GM23338 (cell line): ENCODE measurements around the gene RAD51C. TPM values are rescaled to one million over a fixed set of nuclear protein-coding genes. Genes with fewer than 3 reads are reported as not detected.

Experiments used
- ATAC-seq: fragments of 200-7000 bp; cut with Tn5 transposase; 3 replicates; pipeline ENCODE4 v1.9.1; 2020
- DNase-seq: peaks from one replicate; pipeline ENCODE4 v3.0.0-alpha.2; 2015; ENCODE audit warnings: low spot score
- H2AFZ ChIP-seq: fragments of 200-600 bp; sonication (generic); 2 replicates; pipeline ENCODE4 v1.8.0; 2016; ENCODE audit warnings: antibody characterized with exemption, mild to moderate bottlenecking, moderate library complexity
- H3F3A ChIP-seq: fragments of 200-600 bp; sonication (generic); replicated peaks from 2 replicates; pipeline ENCODE4 v1.8.0; 2017; ENCODE audit warnings: antibody characterized with exemption, mixed run types, low read depth
- H3K27ac ChIP-seq: fragments of 200-600 bp; sonication (generic); 2 replicates; pipeline ENCODE4 v1.6.1; 2016; ENCODE audit warnings: low read depth
- H3K27me3 ChIP-seq: fragments of 200-600 bp; sonication (generic); 2 replicates; pipeline ENCODE4 v1.8.0; 2016; ENCODE audit warnings: mild to moderate bottlenecking, mixed run types, moderate library complexity; ENCODE audit not compliant: insufficient read depth
- H3K36me3 ChIP-seq: fragments of 200-600 bp; sonication (generic); 2 replicates; pipeline ENCODE4 v1.8.0; 2016; ENCODE audit warnings: mild to moderate bottlenecking; ENCODE audit not compliant: insufficient read depth
- H3K4me1 ChIP-seq: fragments of 200-600 bp; sonication (generic); 2 replicates; pipeline ENCODE4 v1.8.0; 2016; ENCODE audit warnings: mild to moderate bottlenecking, moderate library complexity; ENCODE audit not compliant: insufficient read depth
- H3K4me2 ChIP-seq: fragments of 200-600 bp; sonication (generic); 2 replicates; pipeline ENCODE4 v1.7.1; 2017; ENCODE audit warnings: mixed run types
- H3K4me3 ChIP-seq: fragments of 200-600 bp; sonication (generic); 2 replicates; pipeline ENCODE4 v1.6.1; 2016; ENCODE audit warnings: mixed run types
- H3K79me2 ChIP-seq: fragments of 200-600 bp; sonication (generic); replicated peaks from 2 replicates; pipeline ENCODE4 v1.8.0; 2017; ENCODE audit warnings: mild to moderate bottlenecking; ENCODE audit not compliant: insufficient read depth
- H3K9me2 ChIP-seq: fragments of 200-600 bp; sonication (generic); 2 replicates; pipeline ENCODE4 v1.8.0; 2017; ENCODE audit not compliant: insufficient read depth
- H4K20me1 ChIP-seq: fragments of 200-600 bp; sonication (generic); replicated peaks from 2 replicates; pipeline ENCODE4 v1.8.0; 2017; ENCODE audit warnings: mild to moderate bottlenecking; ENCODE audit not compliant: insufficient read depth
- H3K27ac Mint-ChIP-seq: 2 replicates; pipeline ENCODE4 v1.8.0; 2020; ENCODE audit warnings: inconsistent platforms, mild to moderate bottlenecking, moderate library complexity, mixed read lengths
- H3K27me3 Mint-ChIP-seq: 3 replicates; pipeline ENCODE4 v1.8.0; 2022; ENCODE audit warnings: low read depth, mild to moderate bottlenecking, moderate library complexity, mixed read lengths, inconsistent platforms; ENCODE audit not compliant: insufficient read depth, poor library complexity
- H3K36me3 Mint-ChIP-seq: 3 replicates; pipeline ENCODE4 v1.8.0; 2021; ENCODE audit warnings: low read depth, mild to moderate bottlenecking, inconsistent platforms, moderate library complexity, mixed read lengths
- H3K4me1 Mint-ChIP-seq: 3 replicates; pipeline ENCODE4 v1.8.0; 2020; ENCODE audit warnings: mild to moderate bottlenecking, inconsistent platforms, mixed read lengths
- H3K4me3 Mint-ChIP-seq: 3 replicates; pipeline ENCODE4 v1.8.0; 2021; ENCODE audit warnings: moderate library complexity, mild to moderate bottlenecking, inconsistent platforms, mixed read lengths
- H3K9me3 Mint-ChIP-seq: 3 replicates; pipeline ENCODE4 v1.8.0; 2020; ENCODE audit warnings: moderate library complexity, mild to moderate bottlenecking, inconsistent platforms, mixed read lengths
- CREB1 ChIP-seq: fragments of 250-450 bp; sonication (Bioruptor Pico); IDR thresholded peaks from 2 replicates; pipeline ENCODE4 v1.5.0; 2020; ENCODE audit warnings: low read depth, mild to moderate bottlenecking, moderate library complexity
- EZH2 ChIP-seq: fragments of 200-600 bp; sonication (generic); IDR thresholded peaks from one replicate; pipeline ENCODE4 v1.8.0; 2017; ENCODE audit warnings: antibody characterized with exemption, mild to moderate bottlenecking, low read depth; ENCODE audit not compliant: unreplicated experiment
- EZH2phosphoT487 ChIP-seq: fragments of 200-600 bp; sonication (generic); IDR thresholded peaks from one replicate; pipeline ENCODE4 v1.8.1; 2018; ENCODE audit warnings: antibody characterized with exemption; ENCODE audit not compliant: unreplicated experiment
- NANOG ChIP-seq: IDR thresholded peaks from 2 replicates; pipeline ENCODE4 v1.6.1; 2016; ENCODE audit warnings: antibody characterized with exemption, borderline replicate concordance
- POLR2AphosphoS5 ChIP-seq: IDR thresholded peaks from 2 replicates; pipeline ENCODE4 v1.6.1; 2016; ENCODE audit warnings: antibody characterized with exemption, low read depth
- STAT1 ChIP-seq: IDR thresholded peaks from one replicate; pipeline ENCODE4 v1.6.1; 2016; ENCODE audit warnings: antibody characterized with exemption; ENCODE audit not compliant: unreplicated experiment
- ZNF114 ChIP-seq: fragments of 250-450 bp; sonication (Bioruptor Pico); IDR thresholded peaks from 2 replicates; pipeline ENCODE4 v1.5.0; 2020; ENCODE audit warnings: mild to moderate bottlenecking, moderate library complexity
- ZNF331 ChIP-seq: fragments of 250-450 bp; sonication (Bioruptor Pico); IDR thresholded peaks from 2 replicates; pipeline ENCODE4 v1.5.0; 2020; ENCODE audit warnings: low read depth, mild to moderate bottlenecking, moderate library complexity
- polyA plus RNA-seq: library from polyadenylated mRNA; unstranded; fragments of >200 nt; fragmentation: Nextera tagmentation; extraction: Ambion mirVana; gene quantifications from 2 replicates; pipeline ENCODE4 v1.2.1, GENCODE V29; 2016
- total RNA-seq: library from RNA; depleted of rRNA; stranded (reverse); fragments of >200 nt; shearing (Covaris generic); gene quantifications from 2 replicates; pipeline ENCODE4 v1.2.3, GENCODE V29; 2014
- TF ChIP-seq, protein P1 (sequence below), 2 experiments: fragments of 200-600 bp in 1 of 2; sonication (generic) in 1 of 2; conservative IDR thresholded peaks; 2 replicates each; pipeline versions ENCODE4 v1.5.1 to v1.6.1; 2016 to 2017; ENCODE audit warnings: antibody characterized with exemption in 2 of 2, low read depth in 2 of 2, mild to moderate bottlenecking in 2 of 2, moderate library complexity in 1 of 2
- TF ChIP-seq, protein P2 (sequence below): IDR thresholded peaks from one replicate; pipeline ENCODE4 v1.6.1; 2018; ENCODE audit warnings: antibody characterized with exemption; ENCODE audit not compliant: unreplicated experiment
- TF ChIP-seq, protein P3 (sequence below): IDR thresholded peaks from 2 replicates; pipeline ENCODE4 v1.6.1; 2016; ENCODE audit warnings: antibody characterized with exemption
- TF ChIP-seq, protein P4 (sequence below): fragments of 250-450 bp; sonication (Bioruptor Pico); IDR thresholded peaks from 2 replicates; pipeline ENCODE4 v1.5.0; 2020; ENCODE audit warnings: mild to moderate bottlenecking, moderate library complexity

Gene RAD51C
- total and polyA plus RNA-seq, 2 experiments from 2014 or later = 9.3 to 33.6 TPM

DNA sequence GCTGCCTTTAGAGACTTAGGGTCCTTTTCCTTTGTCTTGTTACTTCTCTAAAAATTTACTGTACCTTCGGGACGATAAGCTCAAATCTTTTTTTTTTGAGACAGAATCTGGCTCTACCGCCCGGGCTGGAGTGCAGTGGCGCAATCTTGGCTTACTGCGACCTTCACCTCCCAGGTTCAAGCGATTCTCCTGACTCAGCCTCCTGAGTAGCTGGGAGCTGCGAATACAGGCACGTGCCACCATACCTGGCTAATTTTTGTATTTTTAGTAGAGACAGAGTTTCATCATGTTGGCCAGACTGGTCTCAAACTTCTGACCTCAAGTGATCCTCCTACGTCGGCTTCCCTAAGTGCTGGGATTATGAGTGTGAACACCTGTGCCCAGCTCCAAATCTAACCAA, 7.4 kb downstream of the RAD51C start:
- Histone ChIP-seq H3K4me1 (no peaks in the 10 kb centered on the region), H3K79me2 (no peaks in the 10 kb centered on the region), H3F3A (no peaks in the 10 kb centered on the region), H3K4me3 (no peak overlapping the region), H3K9me2 (no peaks in the 10 kb centered on the region), H3K4me2 (no peak overlapping the region), H3K27me3 (no peaks in the 10 kb centered on the region), H2AFZ (no peak overlapping the region), H3K36me3 (no peaks in the 10 kb centered on the region), H3K27ac (no peak overlapping the region), H4K20me1 (no peaks in the 10 kb centered on the region)
- H3K27ac Mint-ChIP-seq = no peak overlapping the region
- no peaks in the 10 kb centered on the region for H3K27me3 Mint-ChIP-seq
- no peaks in the 10 kb centered on the region for H3K4me1 Mint-ChIP-seq
- DNase-seq (no peak), ATAC-seq (no peak)
- H3K36me3 Mint-ChIP-seq = peaks cover 10% of the 10 kb centered on the region; the same call in 2 of the 3 replicates
- no peaks in the 10 kb centered on the region for H3K9me3 Mint-ChIP-seq
- H3K4me3 Mint-ChIP-seq = no peak overlapping the region
- no peak for TF ChIP-seq CREB1 (CRISPR knock-in tag)
- no peak for TF ChIP-seq EZH2phosphoT487
- no peak for TF ChIP-seq NANOG
- TF ChIP-seq, protein P1, sequence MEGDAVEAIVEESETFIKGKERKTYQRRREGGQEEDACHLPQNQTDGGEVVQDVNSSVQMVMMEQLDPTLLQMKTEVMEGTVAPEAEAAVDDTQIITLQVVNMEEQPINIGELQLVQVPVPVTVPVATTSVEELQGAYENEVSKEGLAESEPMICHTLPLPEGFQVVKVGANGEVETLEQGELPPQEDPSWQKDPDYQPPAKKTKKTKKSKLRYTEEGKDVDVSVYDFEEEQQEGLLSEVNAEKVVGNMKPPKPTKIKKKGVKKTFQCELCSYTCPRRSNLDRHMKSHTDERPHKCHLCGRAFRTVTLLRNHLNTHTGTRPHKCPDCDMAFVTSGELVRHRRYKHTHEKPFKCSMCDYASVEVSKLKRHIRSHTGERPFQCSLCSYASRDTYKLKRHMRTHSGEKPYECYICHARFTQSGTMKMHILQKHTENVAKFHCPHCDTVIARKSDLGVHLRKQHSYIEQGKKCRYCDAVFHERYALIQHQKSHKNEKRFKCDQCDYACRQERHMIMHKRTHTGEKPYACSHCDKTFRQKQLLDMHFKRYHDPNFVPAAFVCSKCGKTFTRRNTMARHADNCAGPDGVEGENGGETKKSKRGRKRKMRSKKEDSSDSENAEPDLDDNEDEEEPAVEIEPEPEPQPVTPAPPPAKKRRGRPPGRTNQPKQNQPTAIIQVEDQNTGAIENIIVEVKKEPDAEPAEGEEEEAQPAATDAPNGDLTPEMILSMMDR (conservative IDR thresholded peaks at IDR 0.05; ENCODE audit: low read depth in 2 of 2) = no peak
- no peak for TF ChIP-seq POLR2AphosphoS5
- TF ChIP-seq, protein P2, sequence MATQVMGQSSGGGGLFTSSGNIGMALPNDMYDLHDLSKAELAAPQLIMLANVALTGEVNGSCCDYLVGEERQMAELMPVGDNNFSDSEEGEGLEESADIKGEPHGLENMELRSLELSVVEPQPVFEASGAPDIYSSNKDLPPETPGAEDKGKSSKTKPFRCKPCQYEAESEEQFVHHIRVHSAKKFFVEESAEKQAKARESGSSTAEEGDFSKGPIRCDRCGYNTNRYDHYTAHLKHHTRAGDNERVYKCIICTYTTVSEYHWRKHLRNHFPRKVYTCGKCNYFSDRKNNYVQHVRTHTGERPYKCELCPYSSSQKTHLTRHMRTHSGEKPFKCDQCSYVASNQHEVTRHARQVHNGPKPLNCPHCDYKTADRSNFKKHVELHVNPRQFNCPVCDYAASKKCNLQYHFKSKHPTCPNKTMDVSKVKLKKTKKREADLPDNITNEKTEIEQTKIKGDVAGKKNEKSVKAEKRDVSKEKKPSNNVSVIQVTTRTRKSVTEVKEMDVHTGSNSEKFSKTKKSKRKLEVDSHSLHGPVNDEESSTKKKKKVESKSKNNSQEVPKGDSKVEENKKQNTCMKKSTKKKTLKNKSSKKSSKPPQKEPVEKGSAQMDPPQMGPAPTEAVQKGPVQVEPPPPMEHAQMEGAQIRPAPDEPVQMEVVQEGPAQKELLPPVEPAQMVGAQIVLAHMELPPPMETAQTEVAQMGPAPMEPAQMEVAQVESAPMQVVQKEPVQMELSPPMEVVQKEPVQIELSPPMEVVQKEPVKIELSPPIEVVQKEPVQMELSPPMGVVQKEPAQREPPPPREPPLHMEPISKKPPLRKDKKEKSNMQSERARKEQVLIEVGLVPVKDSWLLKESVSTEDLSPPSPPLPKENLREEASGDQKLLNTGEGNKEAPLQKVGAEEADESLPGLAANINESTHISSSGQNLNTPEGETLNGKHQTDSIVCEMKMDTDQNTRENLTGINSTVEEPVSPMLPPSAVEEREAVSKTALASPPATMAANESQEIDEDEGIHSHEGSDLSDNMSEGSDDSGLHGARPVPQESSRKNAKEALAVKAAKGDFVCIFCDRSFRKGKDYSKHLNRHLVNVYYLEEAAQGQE = no peak
- TF ChIP-seq, protein P3, sequence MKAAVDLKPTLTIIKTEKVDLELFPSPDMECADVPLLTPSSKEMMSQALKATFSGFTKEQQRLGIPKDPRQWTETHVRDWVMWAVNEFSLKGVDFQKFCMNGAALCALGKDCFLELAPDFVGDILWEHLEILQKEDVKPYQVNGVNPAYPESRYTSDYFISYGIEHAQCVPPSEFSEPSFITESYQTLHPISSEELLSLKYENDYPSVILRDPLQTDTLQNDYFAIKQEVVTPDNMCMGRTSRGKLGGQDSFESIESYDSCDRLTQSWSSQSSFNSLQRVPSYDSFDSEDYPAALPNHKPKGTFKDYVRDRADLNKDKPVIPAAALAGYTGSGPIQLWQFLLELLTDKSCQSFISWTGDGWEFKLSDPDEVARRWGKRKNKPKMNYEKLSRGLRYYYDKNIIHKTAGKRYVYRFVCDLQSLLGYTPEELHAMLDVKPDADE = no peak
- TF ChIP-seq, protein P4, sequence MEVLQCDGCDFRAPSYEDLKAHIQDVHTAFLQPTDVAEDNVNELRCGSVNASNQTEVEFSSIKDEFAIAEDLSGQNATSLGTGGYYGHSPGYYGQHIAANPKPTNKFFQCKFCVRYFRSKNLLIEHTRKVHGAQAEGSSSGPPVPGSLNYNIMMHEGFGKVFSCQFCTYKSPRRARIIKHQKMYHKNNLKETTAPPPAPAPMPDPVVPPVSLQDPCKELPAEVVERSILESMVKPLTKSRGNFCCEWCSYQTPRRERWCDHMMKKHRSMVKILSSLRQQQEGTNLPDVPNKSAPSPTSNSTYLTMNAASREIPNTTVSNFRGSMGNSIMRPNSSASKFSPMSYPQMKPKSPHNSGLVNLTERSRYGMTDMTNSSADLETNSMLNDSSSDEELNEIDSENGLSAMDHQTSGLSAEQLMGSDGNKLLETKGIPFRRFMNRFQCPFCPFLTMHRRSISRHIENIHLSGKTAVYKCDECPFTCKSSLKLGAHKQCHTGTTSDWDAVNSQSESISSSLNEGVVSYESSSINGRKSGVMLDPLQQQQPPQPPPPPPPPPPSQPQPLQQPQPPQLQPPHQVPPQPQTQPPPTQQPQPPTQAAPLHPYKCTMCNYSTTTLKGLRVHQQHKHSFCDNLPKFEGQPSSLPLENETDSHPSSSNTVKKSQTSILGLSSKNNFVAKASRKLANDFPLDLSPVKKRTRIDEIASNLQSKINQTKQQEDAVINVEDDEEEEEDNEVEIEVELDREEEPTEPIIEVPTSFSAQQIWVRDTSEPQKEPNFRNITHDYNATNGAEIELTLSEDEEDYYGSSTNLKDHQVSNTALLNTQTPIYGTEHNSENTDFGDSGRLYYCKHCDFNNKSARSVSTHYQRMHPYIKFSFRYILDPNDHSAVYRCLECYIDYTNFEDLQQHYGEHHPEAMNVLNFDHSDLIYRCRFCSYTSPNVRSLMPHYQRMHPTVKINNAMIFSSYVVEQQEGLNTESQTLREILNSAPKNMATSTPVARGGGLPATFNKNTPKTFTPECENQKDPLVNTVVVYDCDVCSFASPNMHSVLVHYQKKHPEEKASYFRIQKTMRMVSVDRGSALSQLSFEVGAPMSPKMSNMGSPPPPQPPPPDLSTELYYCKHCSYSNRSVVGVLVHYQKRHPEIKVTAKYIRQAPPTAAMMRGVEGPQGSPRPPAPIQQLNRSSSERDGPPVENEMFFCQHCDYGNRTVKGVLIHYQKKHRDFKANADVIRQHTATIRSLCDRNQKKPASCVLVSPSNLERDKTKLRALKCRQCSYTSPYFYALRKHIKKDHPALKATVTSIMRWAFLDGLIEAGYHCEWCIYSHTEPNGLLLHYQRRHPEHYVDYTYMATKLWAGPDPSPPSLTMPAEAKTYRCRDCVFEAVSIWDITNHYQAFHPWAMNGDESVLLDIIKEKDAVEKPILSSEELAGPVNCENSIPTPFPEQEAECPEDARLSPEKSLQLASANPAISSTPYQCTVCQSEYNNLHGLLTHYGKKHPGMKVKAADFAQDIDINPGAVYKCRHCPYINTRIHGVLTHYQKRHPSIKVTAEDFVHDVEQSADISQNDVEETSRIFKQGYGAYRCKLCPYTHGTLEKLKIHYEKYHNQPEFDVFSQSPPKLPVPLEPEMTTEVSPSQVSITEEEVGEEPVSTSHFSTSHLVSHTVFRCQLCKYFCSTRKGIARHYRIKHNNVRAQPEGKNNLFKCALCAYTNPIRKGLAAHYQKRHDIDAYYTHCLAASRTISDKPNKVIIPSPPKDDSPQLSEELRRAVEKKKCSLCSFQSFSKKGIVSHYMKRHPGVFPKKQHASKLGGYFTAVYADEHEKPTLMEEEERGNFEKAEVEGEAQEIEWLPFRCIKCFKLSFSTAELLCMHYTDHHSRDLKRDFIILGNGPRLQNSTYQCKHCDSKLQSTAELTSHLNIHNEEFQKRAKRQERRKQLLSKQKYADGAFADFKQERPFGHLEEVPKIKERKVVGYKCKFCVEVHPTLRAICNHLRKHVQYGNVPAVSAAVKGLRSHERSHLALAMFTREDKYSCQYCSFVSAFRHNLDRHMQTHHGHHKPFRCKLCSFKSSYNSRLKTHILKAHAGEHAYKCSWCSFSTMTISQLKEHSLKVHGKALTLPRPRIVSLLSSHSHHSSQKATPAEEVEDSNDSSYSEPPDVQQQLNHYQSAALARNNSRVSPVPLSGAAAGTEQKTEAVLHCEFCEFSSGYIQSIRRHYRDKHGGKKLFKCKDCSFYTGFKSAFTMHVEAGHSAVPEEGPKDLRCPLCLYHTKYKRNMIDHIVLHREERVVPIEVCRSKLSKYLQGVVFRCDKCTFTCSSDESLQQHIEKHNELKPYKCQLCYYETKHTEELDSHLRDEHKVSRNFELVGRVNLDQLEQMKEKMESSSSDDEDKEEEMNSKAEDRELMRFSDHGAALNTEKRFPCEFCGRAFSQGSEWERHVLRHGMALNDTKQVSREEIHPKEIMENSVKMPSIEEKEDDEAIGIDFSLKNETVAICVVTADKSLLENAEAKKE (CRISPR knock-in tag) = no peak
- TF ChIP-seq EZH2 = no peak
- no peak for TF ChIP-seq STAT1
- TF ChIP-seq ZNF331 (CRISPR knock-in tag) = no peak
- TF ChIP-seq ZNF114 (CRISPR knock-in tag) = no peak
